Endothelial cell (in vitro differentiated cells): ENCODE data around the gene ATXN7L1. TPM values are rescaled to one million over a fixed set of nuclear protein-coding genes. Genes with fewer than 3 reads are reported as not detected.

Experiments
- DNase-seq: peaks from one replicate; pipeline ENCODE4 v3.0.0; 2021; ENCODE audit warnings: low spot score
- H3K27ac Mint-ChIP-seq: one replicate; pipeline ENCODE4 v1.8.0; 2021; ENCODE audit warnings: mixed read lengths, inconsistent platforms; ENCODE audit not compliant: unreplicated experiment
- H3K27me3 Mint-ChIP-seq: one replicate; pipeline ENCODE4 v1.8.0; 2021; ENCODE audit warnings: mild to moderate bottlenecking, moderate library complexity, mixed read lengths, inconsistent platforms; ENCODE audit not compliant: unreplicated experiment
- H3K36me3 Mint-ChIP-seq: one replicate; pipeline ENCODE4 v1.8.0; 2021; ENCODE audit warnings: mild to moderate bottlenecking, low read depth, mixed read lengths, inconsistent platforms; ENCODE audit not compliant: unreplicated experiment
- H3K4me1 Mint-ChIP-seq: one replicate; pipeline ENCODE4 v1.8.0; 2021; ENCODE audit warnings: mild to moderate bottlenecking, mixed read lengths, inconsistent platforms; ENCODE audit not compliant: unreplicated experiment
- H3K4me3 Mint-ChIP-seq: one replicate; pipeline ENCODE4 v1.8.0; 2021; ENCODE audit warnings: mild to moderate bottlenecking, mixed read lengths, inconsistent platforms; ENCODE audit not compliant: unreplicated experiment
- H3K9me3 Mint-ChIP-seq: one replicate; pipeline ENCODE4 v1.8.0; 2021; ENCODE audit warnings: mixed read lengths, inconsistent platforms; ENCODE audit not compliant: unreplicated experiment
- CTCF ChIP-seq: fragments of 200-600 bp; sonication (generic); IDR thresholded peaks from one replicate; pipeline ENCODE4 v1.5.0; 2021; ENCODE audit warnings: antibody characterized with exemption; ENCODE audit not compliant: unreplicated experiment
- total RNA-seq: library from RNA; stranded (reverse); fragmentation: NEBNext Ultra II Directional; extraction: Animal tissue kit (Norgen Biotek cat#: 25700); gene quantifications from one replicate; pipeline ENCODE4 v1.2.1, GENCODE V29; 2021; ENCODE audit not compliant: unreplicated experiment

ATXN7L1 gene
- total RNA-seq, 1 donor from 2014 or later = 18.4 TPM

- peaks cover 3% of the 10 kb centered on the region for H3K4me1 Mint-ChIP-seq
- no peak overlapping the region for H3K4me3 Mint-ChIP-seq
- no peaks in the 10 kb centered on the region for H3K36me3 Mint-ChIP-seq
- no peak for DNase-seq
- no peaks in the 10 kb centered on the region for H3K9me3 Mint-ChIP-seq
- no peaks in the 10 kb centered on the region for H3K27me3 Mint-ChIP-seq
- no peak for TF ChIP-seq CTCF
- H3K27ac Mint-ChIP-seq = no peak overlapping the region
Observed at GRCh38 chr7:105904064-105904463, 27.7 kb upstream of the ATXN7L1 start.

- DNase-seq = no peak
- no peak for TF ChIP-seq CTCF
- Mint-ChIP-seq H3K27me3 (no peaks in the 10 kb centered on the region), H3K4me1 (peaks cover 3% of the 10 kb centered on the region), H3K36me3 (no peaks in the 10 kb centered on the region), H3K27ac (no peak overlapping the region), H3K9me3 (no peaks in the 10 kb centered on the region), H3K4me3 (no peak overlapping the region)
Observed at GRCh38 chr7:105902325-105902911, 26.0 kb upstream of the ATXN7L1 start.

- H3K9me3 Mint-ChIP-seq = no peaks in the 10 kb centered on the region
- TF ChIP-seq CTCF = no peak
- H3K27me3 Mint-ChIP-seq = no peaks in the 10 kb centered on the region
- H3K4me1 Mint-ChIP-seq = no peaks in the 10 kb centered on the region
- H3K36me3 Mint-ChIP-seq = no peaks in the 10 kb centered on the region
- no peak overlapping the region for H3K4me3 Mint-ChIP-seq
- no peak for DNase-seq
- no peak overlapping the region for H3K27ac Mint-ChIP-seq
Observed at GRCh38 chr7:105897999-105898398, 21.6 kb upstream of the ATXN7L1 start.

- Mint-ChIP-seq H3K36me3 (no peaks in the 10 kb centered on the region), H3K9me3 (no peaks in the 10 kb centered on the region), H3K4me3 (no peak overlapping the region), H3K27me3 (no peaks in the 10 kb centered on the region), H3K4me1 (no peaks in the 10 kb centered on the region), H3K27ac (no peak overlapping the region)
- DNase-seq = no peak
- no peak for TF ChIP-seq CTCF
Observed at GRCh38 chr7:105896407-105896911, 20.1 kb upstream of the ATXN7L1 start.

GRCh38 chr7:105894131-105894530 is 17.7 kb upstream of the ATXN7L1 start:
- Mint-ChIP-seq H3K9me3 (no peaks in the 10 kb centered on the region), H3K4me3 (no peak overlapping the region), H3K27me3 (no peaks in the 10 kb centered on the region), H3K36me3 (no peaks in the 10 kb centered on the region), H3K27ac (no peak overlapping the region), H3K4me1 (no peaks in the 10 kb centered on the region)
- no peak for DNase-seq
- TF ChIP-seq CTCF = no peak
